GM21786 (cell line): ENCODE measurements around the gene PHACTR2.

ENCODE experiments used
- ATAC-seq: cut with Tn5 transposase; IDR thresholded peaks from one replicate; pipeline ENCODE4 v1.9.1; 2021; ENCODE audit not compliant: unreplicated experiment

Gene PHACTR2

GRCh38 chr6:143739341-143739851, 61.6 kb downstream of the PHACTR2 start:
- no peak for ATAC-seq

GRCh38 chr6:143740213-143740612, 62.4 kb downstream of the PHACTR2 start:
- ATAC-seq = no peak

GRCh38 chr6:143741480-143741879, 63.7 kb downstream of the PHACTR2 start:
- ATAC-seq = no peak

- no peak for ATAC-seq
Observed at GRCh38 chr6:143742070-143742954, 64.5 kb downstream of the PHACTR2 start.

GRCh38 chr6:143742955-143743255, 65.1 kb downstream of the PHACTR2 start:
- ATAC-seq = no peak

- ATAC-seq = no peak
Observed at GRCh38 chr6:143743301-143744166, 65.8 kb downstream of the PHACTR2 start.

- no peak for ATAC-seq
Observed at GRCh38 chr6:143744551-143745165, 66.9 kb downstream of the PHACTR2 start.

GRCh38 chr6:143745166-143746133, 67.7 kb downstream of the PHACTR2 start:
- no peak for ATAC-seq

- ATAC-seq = no peak
Observed at GRCh38 chr6:143746202-143747119, 68.7 kb downstream of the PHACTR2 start.

- ATAC-seq = no peak
Observed at GRCh38 chr6:143747347-143747842, 69.6 kb downstream of the PHACTR2 start.

- ATAC-seq = no peak
Observed at GRCh38 chr6:143749891-143750290, 72.1 kb downstream of the PHACTR2 start.

GRCh38 chr6:143750877-143751276, 73.1 kb downstream of the PHACTR2 start:
- ATAC-seq = no peak

- ATAC-seq = no peak
Observed at GRCh38 chr6:143752459-143752858, 74.7 kb downstream of the PHACTR2 start.

- ATAC-seq = no peak
Observed at GRCh38 chr6:143753678-143754077, 75.9 kb downstream of the PHACTR2 start.

- no peak for ATAC-seq
Observed at GRCh38 chr6:143754204-143754603, 76.4 kb downstream of the PHACTR2 start.

- ATAC-seq = no peak
Observed at GRCh38 chr6:143755301-143755744, 77.6 kb downstream of the PHACTR2 start.

- no peak for ATAC-seq
Observed at GRCh38 chr6:143757346-143757832, 79.6 kb downstream of the PHACTR2 start.

- no peak for ATAC-seq
Observed at GRCh38 chr6:143758551-143758950, 80.8 kb downstream of the PHACTR2 start.

- ATAC-seq = no peak
Observed at GRCh38 chr6:143759666-143760065, 81.9 kb downstream of the PHACTR2 start.
